ENCODE measurements around the gene DUSP23.

DNA sequence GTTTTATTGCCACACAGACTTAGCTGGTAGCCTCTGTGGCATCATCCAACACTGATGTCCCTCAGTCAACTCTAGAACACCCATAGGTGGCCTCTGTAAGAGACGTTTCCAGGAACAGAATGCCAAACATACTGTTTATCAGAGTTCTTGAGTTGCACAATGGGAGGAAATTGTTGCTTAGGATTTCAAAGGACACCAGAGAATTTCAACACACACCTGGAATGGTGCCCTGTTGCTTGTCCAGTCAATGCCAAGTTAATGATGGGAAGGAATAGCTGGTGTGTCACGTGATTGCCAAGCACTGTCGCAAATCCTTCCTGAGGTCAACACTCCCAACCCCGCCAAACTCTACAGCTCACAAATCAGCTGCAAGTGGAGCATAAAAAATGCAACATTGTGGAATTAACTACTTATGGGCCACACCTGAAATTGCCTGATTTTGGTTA lies 28.6 kb upstream of the DUSP23 start:
- TF ChIP-seq, protein P1, sequence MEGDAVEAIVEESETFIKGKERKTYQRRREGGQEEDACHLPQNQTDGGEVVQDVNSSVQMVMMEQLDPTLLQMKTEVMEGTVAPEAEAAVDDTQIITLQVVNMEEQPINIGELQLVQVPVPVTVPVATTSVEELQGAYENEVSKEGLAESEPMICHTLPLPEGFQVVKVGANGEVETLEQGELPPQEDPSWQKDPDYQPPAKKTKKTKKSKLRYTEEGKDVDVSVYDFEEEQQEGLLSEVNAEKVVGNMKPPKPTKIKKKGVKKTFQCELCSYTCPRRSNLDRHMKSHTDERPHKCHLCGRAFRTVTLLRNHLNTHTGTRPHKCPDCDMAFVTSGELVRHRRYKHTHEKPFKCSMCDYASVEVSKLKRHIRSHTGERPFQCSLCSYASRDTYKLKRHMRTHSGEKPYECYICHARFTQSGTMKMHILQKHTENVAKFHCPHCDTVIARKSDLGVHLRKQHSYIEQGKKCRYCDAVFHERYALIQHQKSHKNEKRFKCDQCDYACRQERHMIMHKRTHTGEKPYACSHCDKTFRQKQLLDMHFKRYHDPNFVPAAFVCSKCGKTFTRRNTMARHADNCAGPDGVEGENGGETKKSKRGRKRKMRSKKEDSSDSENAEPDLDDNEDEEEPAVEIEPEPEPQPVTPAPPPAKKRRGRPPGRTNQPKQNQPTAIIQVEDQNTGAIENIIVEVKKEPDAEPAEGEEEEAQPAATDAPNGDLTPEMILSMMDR (conservative IDR thresholded peaks at IDR 0.05; ENCODE audit: low read depth, low read length): no peak
- no peak for TF ChIP-seq EZH2phosphoT487 (IDR thresholded peaks at IDR 0.05; ENCODE audit: borderline replicate concordance, low read length)

Data from PC-3 (cell line).